ENCODE measurements around the gene MYO15A.

MYO15A gene

GRCh38 chr17:18108401-18109312 lies at the start of gene MYO15A:
TSS of gene MYO15A (plus strand) at chr17:18108756. CDS start at chr17:18118801, 10,045 bp downstream.
- Histone ChIP-seq H3K27me3 (ENCODE audit: control insufficient read depth in 1 of 2, insufficient read depth in 2 of 2, low read length in 2 of 2) (no peaks in the 10 kb centered on the region), H3K27ac (ENCODE audit: low read depth, low read length) (no peak within 1 kb of the TSS), H3K4me1 (ENCODE audit: insufficient read depth, low read length) (no peaks in the 10 kb centered on the region), H3K9me3 (ENCODE audit: low read length) (no peaks in the 10 kb centered on the region), H3K4me3 (ENCODE audit: low read depth in 1 of 2, low read length in 2 of 2) (no peak within 1 kb of the TSS), H3K9ac (ENCODE audit: low read length) (no peak within 1 kb of the TSS), H3K36me3 (ENCODE audit: insufficient read depth, low read length) (peaks cover 13% of the 10 kb centered on the region)

- Histone ChIP-seq H3K9me3 (ENCODE audit: low read length) (no peaks in the 10 kb centered on the region), H3K4me1 (ENCODE audit: insufficient read depth, low read length) (no peaks in the 10 kb centered on the region), H3K27me3 (ENCODE audit: control insufficient read depth in 1 of 2, insufficient read depth in 2 of 2, low read length in 2 of 2) (no peaks in the 10 kb centered on the region), H3K27ac (ENCODE audit: low read depth, low read length) (no peak overlapping the region), H3K4me3 (ENCODE audit: low read depth in 1 of 2, low read length in 2 of 2) (no peak overlapping the region), H3K36me3 (ENCODE audit: insufficient read depth, low read length) (peaks cover 57% of the 10 kb centered on the region), H3K9ac (ENCODE audit: low read length) (no peak overlapping the region)
Observed at GRCh38 chr17:18059283-18059682, 49.3 kb upstream of the MYO15A start.

- H3K4me1 ChIP-seq (ENCODE audit: insufficient read depth, low read length): no peaks in the 10 kb centered on the region
- H3K9ac ChIP-seq (ENCODE audit: low read length): no peak overlapping the region
- H3K9me3 ChIP-seq (ENCODE audit: low read length): no peaks in the 10 kb centered on the region
- peaks cover 52% of the 10 kb centered on the region for H3K36me3 ChIP-seq (ENCODE audit: insufficient read depth, low read length)
- no peak overlapping the region for H3K4me3 ChIP-seq (ENCODE audit: low read depth in 1 of 2, low read length in 2 of 2)
- H3K27me3 ChIP-seq (ENCODE audit: control insufficient read depth in 1 of 2, insufficient read depth in 2 of 2, low read length in 2 of 2): no peaks in the 10 kb centered on the region
- H3K27ac ChIP-seq (ENCODE audit: low read depth, low read length): no peak overlapping the region
Observed at GRCh38 chr17:18064053-18064452, 44.5 kb upstream of the MYO15A start.

- Histone ChIP-seq H3K9me3 (ENCODE audit: low read length) (no peaks in the 10 kb centered on the region), H3K4me3 (ENCODE audit: low read depth in 1 of 2, low read length in 2 of 2) (no peak overlapping the region), H3K27ac (ENCODE audit: low read depth, low read length) (no peak overlapping the region), H3K9ac (ENCODE audit: low read length) (no peak overlapping the region), H3K36me3 (ENCODE audit: insufficient read depth, low read length) (peaks cover 45% of the 10 kb centered on the region), H3K27me3 (ENCODE audit: control insufficient read depth in 1 of 2, insufficient read depth in 2 of 2, low read length in 2 of 2) (no peaks in the 10 kb centered on the region), H3K4me1 (ENCODE audit: insufficient read depth, low read length) (no peaks in the 10 kb centered on the region)
Observed at GRCh38 chr17:18065546-18065945, 43.0 kb upstream of the MYO15A start.

GRCh38 chr17:18066866-18067265 lies 41.7 kb upstream of the MYO15A start:
- Histone ChIP-seq H3K9me3 (ENCODE audit: low read length) (no peaks in the 10 kb centered on the region), H3K27ac (ENCODE audit: low read depth, low read length) (no peak overlapping the region), H3K9ac (ENCODE audit: low read length) (no peak overlapping the region), H3K36me3 (ENCODE audit: insufficient read depth, low read length) (peaks cover 35% of the 10 kb centered on the region), H3K4me3 (ENCODE audit: low read depth in 1 of 2, low read length in 2 of 2) (no peak overlapping the region), H3K27me3 (ENCODE audit: control insufficient read depth in 1 of 2, insufficient read depth in 2 of 2, low read length in 2 of 2) (no peaks in the 10 kb centered on the region), H3K4me1 (ENCODE audit: insufficient read depth, low read length) (no peaks in the 10 kb centered on the region)

GRCh38 chr17:18069101-18069500 lies 39.5 kb upstream of the MYO15A start:
- H3K27ac ChIP-seq (ENCODE audit: low read depth, low read length): no peak overlapping the region
- H3K9me3 ChIP-seq (ENCODE audit: low read length): no peaks in the 10 kb centered on the region
- peaks cover 20% of the 10 kb centered on the region for H3K36me3 ChIP-seq (ENCODE audit: insufficient read depth, low read length)
- no peaks in the 10 kb centered on the region for H3K4me1 ChIP-seq (ENCODE audit: insufficient read depth, low read length)
- no peaks in the 10 kb centered on the region for H3K27me3 ChIP-seq (ENCODE audit: control insufficient read depth in 1 of 2, insufficient read depth in 2 of 2, low read length in 2 of 2)
- no peak overlapping the region for H3K4me3 ChIP-seq (ENCODE audit: low read depth in 1 of 2, low read length in 2 of 2)
- H3K9ac ChIP-seq (ENCODE audit: low read length): no peak overlapping the region

GRCh38 chr17:18070861-18071340 lies 37.7 kb upstream of the MYO15A start:
- peaks cover 6% of the 10 kb centered on the region for H3K36me3 ChIP-seq (ENCODE audit: insufficient read depth, low read length)
- no peak overlapping the region for H3K27ac ChIP-seq (ENCODE audit: low read depth, low read length)
- no peaks in the 10 kb centered on the region for H3K9me3 ChIP-seq (ENCODE audit: low read length)
- H3K4me1 ChIP-seq (ENCODE audit: insufficient read depth, low read length): no peaks in the 10 kb centered on the region
- H3K4me3 ChIP-seq (ENCODE audit: low read depth in 1 of 2, low read length in 2 of 2): peak overlapping the region in 1 of 2 donors; percentile 27
- no peak overlapping the region for H3K9ac ChIP-seq (ENCODE audit: low read length)
- H3K27me3 ChIP-seq (ENCODE audit: control insufficient read depth in 1 of 2, insufficient read depth in 2 of 2, low read length in 2 of 2): peaks cover 0 to 4% of the 10 kb centered on the region in 2 donors

- no peaks in the 10 kb centered on the region for H3K36me3 ChIP-seq (ENCODE audit: insufficient read depth, low read length)
- H3K4me3 ChIP-seq (ENCODE audit: low read depth in 1 of 2, low read length in 2 of 2): no peak overlapping the region
- H3K4me1 ChIP-seq (ENCODE audit: insufficient read depth, low read length): no peaks in the 10 kb centered on the region
- no peak overlapping the region for H3K27ac ChIP-seq (ENCODE audit: low read depth, low read length)
- no peak overlapping the region for H3K9ac ChIP-seq (ENCODE audit: low read length)
- no peaks in the 10 kb centered on the region for H3K9me3 ChIP-seq (ENCODE audit: low read length)
- H3K27me3 ChIP-seq (ENCODE audit: control insufficient read depth in 1 of 2, insufficient read depth in 2 of 2, low read length in 2 of 2): peaks cover 0 to 4% of the 10 kb centered on the region in 2 donors
Observed at GRCh38 chr17:18071751-18072150, 36.8 kb upstream of the MYO15A start.

- Histone ChIP-seq H3K4me3 (ENCODE audit: low read depth in 1 of 2, low read length in 2 of 2) (no peak overlapping the region), H3K27ac (ENCODE audit: low read depth, low read length) (no peak overlapping the region), H3K4me1 (ENCODE audit: insufficient read depth, low read length) (no peaks in the 10 kb centered on the region), H3K9ac (ENCODE audit: low read length) (no peak overlapping the region), H3K9me3 (ENCODE audit: low read length) (no peaks in the 10 kb centered on the region), H3K27me3 (ENCODE audit: control insufficient read depth in 1 of 2, insufficient read depth in 2 of 2, low read length in 2 of 2) (peaks cover 0 to 4% of the 10 kb centered on the region in 2 donors), H3K36me3 (ENCODE audit: insufficient read depth, low read length) (no peaks in the 10 kb centered on the region)
Observed at GRCh38 chr17:18074566-18075272, 33.8 kb upstream of the MYO15A start.

GRCh38 chr17:18076936-18077335 lies 31.6 kb upstream of the MYO15A start:
- H3K4me1 ChIP-seq (ENCODE audit: insufficient read depth, low read length): no peaks in the 10 kb centered on the region
- no peak overlapping the region for H3K4me3 ChIP-seq (ENCODE audit: low read depth in 1 of 2, low read length in 2 of 2)
- no peaks in the 10 kb centered on the region for H3K36me3 ChIP-seq (ENCODE audit: insufficient read depth, low read length)
- H3K9ac ChIP-seq (ENCODE audit: low read length): no peak overlapping the region
- H3K9me3 ChIP-seq (ENCODE audit: low read length): no peaks in the 10 kb centered on the region
- peaks cover 0 to 4% of the 10 kb centered on the region in 2 donors for H3K27me3 ChIP-seq (ENCODE audit: control insufficient read depth in 1 of 2, insufficient read depth in 2 of 2, low read length in 2 of 2)
- no peak overlapping the region for H3K27ac ChIP-seq (ENCODE audit: low read depth, low read length)

GRCh38 chr17:18079543-18079942 lies 29.0 kb upstream of the MYO15A start:
- Histone ChIP-seq H3K9ac (ENCODE audit: low read length) (no peak overlapping the region), H3K27ac (ENCODE audit: low read depth, low read length) (no peak overlapping the region), H3K27me3 (ENCODE audit: control insufficient read depth in 1 of 2, insufficient read depth in 2 of 2, low read length in 2 of 2) (peaks cover 0 to 4% of the 10 kb centered on the region in 2 donors), H3K9me3 (ENCODE audit: low read length) (no peaks in the 10 kb centered on the region), H3K4me3 (ENCODE audit: low read depth in 1 of 2, low read length in 2 of 2) (no peak overlapping the region), H3K36me3 (ENCODE audit: insufficient read depth, low read length) (no peaks in the 10 kb centered on the region), H3K4me1 (ENCODE audit: insufficient read depth, low read length) (no peaks in the 10 kb centered on the region)
